Keratinocyte (primary cell): ENCODE results near the gene DNAH2. TPM values are rescaled to one million over a fixed set of nuclear protein-coding genes. Genes with fewer than 3 reads are reported as not detected.

Experiments used
- DNase-seq: peaks from one replicate; pipeline ENCODE4 v3.0.0-alpha.2; 2011; ENCODE audit warnings: low read depth, missing footprints, low spot score
- FAIRE-seq: peaks from 2 replicates; lab custom pipeline; 2011; peaks lifted over from hg19 to GRCh38; lab: Jason Lieb, UNC
- H2AFZ ChIP-seq: 2 replicates; pipeline ENCODE4 v1.6.0; 2012; ENCODE audit warnings: low read length, control low read depth, inconsistent platforms; ENCODE audit not compliant: control insufficient read depth
- H3K27ac ChIP-seq: 2 replicates; pipeline ENCODE4 v1.5.1; 2011; ENCODE audit warnings: low read length; ENCODE audit not compliant: control insufficient read depth, insufficient read depth
- H3K27me3 ChIP-seq: 3 replicates; pipeline ENCODE4 v1.6.0; 2011; ENCODE audit warnings: low read length; ENCODE audit not compliant: control insufficient read depth, insufficient read depth; ENCODE audit errors: extremely low read depth
- H3K36me3 ChIP-seq, 2 experiments: 2 replicates in 1 of 2; 3 replicates in 1 of 2; pipeline ENCODE4 v1.5.1; 2011; ENCODE audit warnings: low read length in 2 of 2, mild to moderate bottlenecking in 1 of 2; ENCODE audit not compliant: control insufficient read depth in 2 of 2, insufficient read depth in 2 of 2; ENCODE audit errors: extremely low read depth in 1 of 2
- H3K4me1 ChIP-seq: 3 replicates; pipeline ENCODE4 v1.5.1; 2011; ENCODE audit warnings: low read length; ENCODE audit not compliant: control insufficient read depth, insufficient read depth; ENCODE audit errors: extremely low read depth
- H3K4me2 ChIP-seq: 3 replicates; pipeline ENCODE4 v1.6.0; 2011; ENCODE audit warnings: low read depth, low read length; ENCODE audit not compliant: control insufficient read depth, insufficient read depth; ENCODE audit errors: extremely low read depth
- H3K4me3 ChIP-seq, 3 experiments: fragments of 200-600 bp in 1 of 3; sonication (generic) in 1 of 3; 2 replicates in 2 of 3; 3 replicates in 1 of 3; pipeline ENCODE4 v1.5.1; 2011 to 2016; ENCODE audit warnings: low read length in 3 of 3, mild to moderate bottlenecking in 3 of 3, control low read depth in 2 of 3, inconsistent platforms in 1 of 3, low read depth in 1 of 3, mixed read lengths in 1 of 3, mixed run types in 1 of 3, moderate library complexity in 1 of 3; ENCODE audit not compliant: control insufficient read depth in 2 of 3, insufficient read depth in 2 of 3; ENCODE audit errors: extremely low read depth in 1 of 3
- H3K79me2 ChIP-seq: 2 replicates; pipeline ENCODE4 v1.6.0; 2012; ENCODE audit warnings: low read length; ENCODE audit not compliant: control insufficient read depth, insufficient read depth
- H3K9ac ChIP-seq: 3 replicates; pipeline ENCODE4 v1.6.0; 2011; ENCODE audit warnings: low read length; ENCODE audit not compliant: control insufficient read depth, insufficient read depth; ENCODE audit errors: extremely low read depth
- H3K9me1 ChIP-seq: 3 replicates; pipeline ENCODE4 v1.6.0; 2011; ENCODE audit warnings: low read length; ENCODE audit not compliant: control insufficient read depth, insufficient read depth; ENCODE audit errors: extremely low read depth
- H3K9me3 ChIP-seq: 2 replicates; pipeline ENCODE4 v1.5.1; 2012; ENCODE audit warnings: low read depth, low read length; ENCODE audit not compliant: control insufficient read depth
- H4K20me1 ChIP-seq: 3 replicates; pipeline ENCODE4 v1.6.0; 2011; ENCODE audit warnings: low read length; ENCODE audit not compliant: control insufficient read depth, insufficient read depth; ENCODE audit errors: extremely low read depth
- CTCF ChIP-seq, 3 experiments: IDR thresholded peaks in 1 of 3; conservative IDR thresholded peaks in 1 of 3; optimal IDR thresholded peaks in 1 of 3; 2 replicates in 2 of 3; 3 replicates in 1 of 3; pipeline versions ENCODE3 to v1.5.1; 2011; ENCODE audit warnings: low read length in 3 of 3, mild to moderate bottlenecking in 3 of 3, moderate library complexity in 2 of 3, control low read depth in 1 of 3, inconsistent platforms in 1 of 3; ENCODE audit not compliant: insufficient read depth in 2 of 3; ENCODE audit errors: extremely low read depth in 1 of 3
- EZH2 ChIP-seq: IDR thresholded peaks from one replicate; pipeline ENCODE4 v1.6.1; 2012; ENCODE audit warnings: inconsistent platforms, mild to moderate bottlenecking, low read length, moderate library complexity
- dilution Hi-C: fragments of 300-500 bp; cut with MboI; formaldehyde crosslinking; loops from one replicate; pipeline ENCODE4 v1.7.0; 2020; ENCODE audit warnings: low sequenced_read_pairs; ENCODE audit not compliant: extremely low pct_ligation_motif_present
- polyA plus RNA-seq, 5 experiments: library from polyadenylated mRNA; depleted of rRNA in 3 of 5; stranded (reverse) in 3 of 5; stranded (forward) in 1 of 5; unstranded in 1 of 5; fragments of >200 nt; gene quantifications; 1 replicate in 1 of 5; 2 replicates in 3 of 5; 3 replicates in 1 of 5; pipeline versions ENCODE4 v1.2.1 to v1.2.3, GENCODE V29; 2011 to 2012; ENCODE audit warnings: missing spikeins in 2 of 5, low read depth in 1 of 5, low replicate concordance in 1 of 5

Gene DNAH2
- polyA plus RNA-seq, 1 donor (not counting 4 experiments of a cell fraction or from before 2014, with no cell fraction given): 0.13 TPM

- H3K9me1 ChIP-seq: no peaks in the 10 kb centered on the region
- no peaks in the 10 kb centered on the region for H3K36me3 ChIP-seq
- no peak overlapping the region for H3K27ac ChIP-seq
- H3K9ac ChIP-seq: no peak overlapping the region
- no peak overlapping the region for H2AFZ ChIP-seq
- no peak for DNase-seq
- no peak overlapping the region for H3K4me3 ChIP-seq
- H3K79me2 ChIP-seq: no peaks in the 10 kb centered on the region
- TF ChIP-seq CTCF (optimal IDR thresholded peaks at IDR 0.05 in 1 of 3, IDR thresholded peaks at IDR 0.05 in 1 of 3, conservative IDR thresholded peaks at IDR 0.05 in 1 of 3; ENCODE audit: extremely low read depth in 1 of 3, insufficient read depth in 2 of 3, low read length in 3 of 3) (no peak), EZH2 (no peak)
- H3K4me1 ChIP-seq: no peaks in the 10 kb centered on the region
- no peaks in the 10 kb centered on the region for H3K27me3 ChIP-seq
- H3K4me2 ChIP-seq: no peak overlapping the region
- H4K20me1 ChIP-seq: no peaks in the 10 kb centered on the region
- dilution Hi-C loops: no loop called here
- H3K9me3 ChIP-seq: no peaks in the 10 kb centered on the region
- no peak for FAIRE-seq
Measured at GRCh38 chr17:7816926-7817642, 99.5 kb downstream of the DNAH2 start.

GRCh38 chr17:7817643-7817964, 100.1 kb downstream of the DNAH2 start:
- H2AFZ ChIP-seq: no peak overlapping the region
- dilution Hi-C loops: no loop called here
- H3K9me1 ChIP-seq: no peaks in the 10 kb centered on the region
- no peaks in the 10 kb centered on the region for H4K20me1 ChIP-seq
- no peak overlapping the region for H3K27ac ChIP-seq
- no peak overlapping the region for H3K4me2 ChIP-seq
- H3K79me2 ChIP-seq: no peaks in the 10 kb centered on the region
- no peaks in the 10 kb centered on the region for H3K9me3 ChIP-seq
- TF ChIP-seq CTCF (optimal IDR thresholded peaks at IDR 0.05 in 1 of 3, IDR thresholded peaks at IDR 0.05 in 1 of 3, conservative IDR thresholded peaks at IDR 0.05 in 1 of 3; ENCODE audit: extremely low read depth in 1 of 3, insufficient read depth in 2 of 3, low read length in 3 of 3) (no peak), EZH2 (no peak)
- DNase-seq (no peak), FAIRE-seq (no peak)
- no peak overlapping the region for H3K9ac ChIP-seq
- no peaks in the 10 kb centered on the region for H3K4me1 ChIP-seq
- H3K4me3 ChIP-seq: no peak overlapping the region
- H3K27me3 ChIP-seq: no peaks in the 10 kb centered on the region
- H3K36me3 ChIP-seq: no peaks in the 10 kb centered on the region
